ENCODE data around the gene CYTH3.

CYTH3 gene

GRCh38 chr7:6258440-6259182, 13.8 kb downstream of the CYTH3 start:
- peak; percentile 74 for DNase-seq (ENCODE audit: low spot score)

GRCh38 chr7:6257675-6258074, 14.7 kb downstream of the CYTH3 start:
- DNase-seq (ENCODE audit: low spot score), result no peak

- peak; percentile 48 for DNase-seq (ENCODE audit: low spot score)
Measured at GRCh38 chr7:6256677-6257535, 15.5 kb downstream of the CYTH3 start.

GRCh38 chr7:6256109-6256483, 16.3 kb downstream of the CYTH3 start:
- no peak for DNase-seq (ENCODE audit: low spot score)

GRCh38 chr7:6254866-6255265, 17.6 kb downstream of the CYTH3 start:
- no peak for DNase-seq (ENCODE audit: low spot score)

- peak; percentile 64 for DNase-seq (ENCODE audit: low spot score)
Measured at GRCh38 chr7:6252748-6253147, 19.7 kb downstream of the CYTH3 start.

GRCh38 chr7:6252341-6252746, 20.1 kb downstream of the CYTH3 start:
- DNase-seq (ENCODE audit: low spot score), result no peak

- no peak for DNase-seq (ENCODE audit: low spot score)
Measured at GRCh38 chr7:6251653-6252052, 20.8 kb downstream of the CYTH3 start.

- no peak for DNase-seq (ENCODE audit: low spot score)
Measured at GRCh38 chr7:6250364-6250833, 22.0 kb downstream of the CYTH3 start.

GRCh38 chr7:6249043-6249442, 23.4 kb downstream of the CYTH3 start:
- DNase-seq (ENCODE audit: low spot score), result no peak

- peak; percentile 76 for DNase-seq (ENCODE audit: low spot score)
Measured at GRCh38 chr7:6248581-6248980, 23.8 kb downstream of the CYTH3 start.

- peak; percentile 45 for DNase-seq (ENCODE audit: low spot score)
Measured at GRCh38 chr7:6246251-6246917, 26.0 kb downstream of the CYTH3 start.

- no peak for DNase-seq (ENCODE audit: low spot score)
Measured at GRCh38 chr7:6244021-6244420, 28.4 kb downstream of the CYTH3 start.

GRCh38 chr7:6243168-6243567, 29.3 kb downstream of the CYTH3 start:
- no peak for DNase-seq (ENCODE audit: low spot score)

GRCh38 chr7:6242561-6242960, 29.9 kb downstream of the CYTH3 start:
- peak; percentile 40 for DNase-seq (ENCODE audit: low spot score)

- no peak for DNase-seq (ENCODE audit: low spot score)
Measured at GRCh38 chr7:6241607-6241973, 30.8 kb downstream of the CYTH3 start.

GRCh38 chr7:6238309-6238925, 34.0 kb downstream of the CYTH3 start:
- DNase-seq (ENCODE audit: low spot score), result no peak

- DNase-seq (ENCODE audit: low spot score), result no peak
Measured at GRCh38 chr7:6237730-6238129, 34.7 kb downstream of the CYTH3 start.

- no peak for DNase-seq (ENCODE audit: low spot score)
Measured at GRCh38 chr7:6237011-6237410, 35.4 kb downstream of the CYTH3 start.

- DNase-seq (ENCODE audit: low spot score), result no peak
Measured at GRCh38 chr7:6235029-6235871, 37.2 kb downstream of the CYTH3 start.

- DNase-seq (ENCODE audit: low spot score), result no peak
Measured at GRCh38 chr7:6234384-6234783, 38.0 kb downstream of the CYTH3 start.

Data from GM03348 (cell line).